ENCODE data around the gene L1TD1. TPM values are rescaled to one million over a fixed set of nuclear protein-coding genes. Genes with fewer than 3 reads are reported as not detected.
A peak's percentile ranks its signal among the peaks of the same experiment; 100 is the strongest.

L1TD1 gene
- total and polyA plus RNA-seq, 2 of the 13 experiments (the other 11 are each of a cell fraction or from before 2014, with no cell fraction given), result not detected

DNA sequence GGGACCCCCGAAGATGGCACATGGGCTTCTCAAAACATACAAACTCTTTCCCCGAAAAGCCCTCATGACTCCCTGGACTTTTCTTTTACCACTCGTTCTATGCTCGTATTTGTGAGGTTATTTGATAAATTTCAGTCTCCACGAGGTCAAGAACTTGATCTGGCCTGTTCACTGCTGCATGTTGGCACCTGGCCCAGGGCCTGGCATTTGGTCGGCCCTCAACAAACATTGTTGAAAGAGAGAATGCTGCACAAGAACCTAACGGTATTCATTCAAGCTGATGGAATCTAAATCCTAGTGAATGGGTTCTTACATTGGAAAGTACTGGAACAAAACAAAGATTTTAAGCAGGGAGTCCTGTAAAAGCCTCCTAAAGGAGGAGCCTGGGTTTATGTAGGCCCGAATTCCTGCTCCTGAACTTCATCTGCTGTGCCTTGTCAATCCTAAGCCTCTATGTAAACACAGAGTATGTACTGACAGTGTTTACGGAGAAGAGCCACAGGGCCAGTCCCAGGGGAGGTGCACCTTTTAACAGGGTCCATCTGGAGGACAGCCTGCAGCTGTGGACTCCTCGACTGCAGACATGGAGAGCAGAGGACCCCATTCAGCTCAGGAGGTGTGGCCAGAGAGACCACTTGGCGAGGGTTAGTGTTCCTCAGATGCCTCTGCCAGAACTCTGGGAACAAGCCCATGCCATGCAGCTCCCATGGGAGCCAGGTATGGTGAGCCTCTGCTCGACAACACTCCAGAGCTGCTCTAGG is 46.9 kb downstream of the L1TD1 start (continued):
- TF ChIP-seq, protein P1, sequence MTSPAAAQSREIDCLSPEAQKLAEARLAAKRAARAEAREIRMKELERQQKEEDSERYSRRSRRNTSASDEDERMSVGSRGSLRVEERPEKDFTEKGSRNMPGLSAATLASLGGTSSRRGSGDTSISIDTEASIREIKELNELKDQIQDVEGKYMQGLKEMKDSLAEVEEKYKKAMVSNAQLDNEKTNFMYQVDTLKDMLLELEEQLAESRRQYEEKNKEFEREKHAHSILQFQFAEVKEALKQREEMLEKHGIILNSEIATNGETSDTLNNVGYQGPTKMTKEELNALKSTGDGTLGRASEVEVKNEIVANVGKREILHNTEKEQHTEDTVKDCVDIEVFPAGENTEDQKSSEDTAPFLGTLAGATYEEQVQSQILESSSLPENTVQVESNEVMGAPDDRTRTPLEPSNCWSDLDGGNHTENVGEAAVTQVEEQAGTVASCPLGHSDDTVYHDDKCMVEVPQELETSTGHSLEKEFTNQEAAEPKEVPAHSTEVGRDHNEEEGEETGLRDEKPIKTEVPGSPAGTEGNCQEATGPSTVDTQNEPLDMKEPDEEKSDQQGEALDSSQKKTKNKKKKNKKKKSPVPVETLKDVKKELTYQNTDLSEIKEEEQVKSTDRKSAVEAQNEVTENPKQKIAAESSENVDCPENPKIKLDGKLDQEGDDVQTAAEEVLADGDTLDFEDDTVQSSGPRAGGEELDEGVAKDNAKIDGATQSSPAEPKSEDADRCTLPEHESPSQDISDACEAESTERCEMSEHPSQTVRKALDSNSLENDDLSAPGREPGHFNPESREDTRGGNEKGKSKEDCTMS (CRISPR knock-in tag; conservative IDR thresholded peaks at IDR 0.05), result no peak
- no peak for TF ChIP-seq ZBTB8A (CRISPR knock-in tag; IDR thresholded peaks at IDR 0.05; ENCODE audit: borderline replicate concordance, low read depth)
- TF ChIP-seq GATAD1 (CRISPR knock-in tag; IDR thresholded peaks at IDR 0.05), result peak; percentile 39; the same call in 1 of the 2 replicates
- no peak for TF ChIP-seq POLR2AphosphoS2 (IDR thresholded peaks at IDR 0.05; ENCODE audit: low read depth, low read length)
- TF ChIP-seq, protein P2, sequence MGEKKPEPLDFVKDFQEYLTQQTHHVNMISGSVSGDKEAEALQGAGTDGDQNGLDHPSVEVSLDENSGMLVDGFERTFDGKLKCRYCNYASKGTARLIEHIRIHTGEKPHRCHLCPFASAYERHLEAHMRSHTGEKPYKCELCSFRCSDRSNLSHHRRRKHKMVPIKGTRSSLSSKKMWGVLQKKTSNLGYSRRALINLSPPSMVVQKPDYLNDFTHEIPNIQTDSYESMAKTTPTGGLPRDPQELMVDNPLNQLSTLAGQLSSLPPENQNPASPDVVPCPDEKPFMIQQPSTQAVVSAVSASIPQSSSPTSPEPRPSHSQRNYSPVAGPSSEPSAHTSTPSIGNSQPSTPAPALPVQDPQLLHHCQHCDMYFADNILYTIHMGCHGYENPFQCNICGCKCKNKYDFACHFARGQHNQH (CRISPR knock-in tag; IDR thresholded peaks at IDR 0.05), result 0 out of 2 replicates have a peak, but pooled peaks have one; percentile 62
- TF ChIP-seq ZNF619 (CRISPR knock-in tag; IDR thresholded peaks at IDR 0.05), result no peak
- TF ChIP-seq ZNF572 (CRISPR knock-in tag; IDR thresholded peaks at IDR 0.05), result 0 out of 2 replicates have a peak, but pooled peaks have one; percentile 49
- TF ChIP-seq ZNF333 (CRISPR knock-in tag; IDR thresholded peaks at IDR 0.05; ENCODE audit: borderline replicate concordance), result no peak; the same call in 1 of the 2 replicates
- TF ChIP-seq, protein P3, sequence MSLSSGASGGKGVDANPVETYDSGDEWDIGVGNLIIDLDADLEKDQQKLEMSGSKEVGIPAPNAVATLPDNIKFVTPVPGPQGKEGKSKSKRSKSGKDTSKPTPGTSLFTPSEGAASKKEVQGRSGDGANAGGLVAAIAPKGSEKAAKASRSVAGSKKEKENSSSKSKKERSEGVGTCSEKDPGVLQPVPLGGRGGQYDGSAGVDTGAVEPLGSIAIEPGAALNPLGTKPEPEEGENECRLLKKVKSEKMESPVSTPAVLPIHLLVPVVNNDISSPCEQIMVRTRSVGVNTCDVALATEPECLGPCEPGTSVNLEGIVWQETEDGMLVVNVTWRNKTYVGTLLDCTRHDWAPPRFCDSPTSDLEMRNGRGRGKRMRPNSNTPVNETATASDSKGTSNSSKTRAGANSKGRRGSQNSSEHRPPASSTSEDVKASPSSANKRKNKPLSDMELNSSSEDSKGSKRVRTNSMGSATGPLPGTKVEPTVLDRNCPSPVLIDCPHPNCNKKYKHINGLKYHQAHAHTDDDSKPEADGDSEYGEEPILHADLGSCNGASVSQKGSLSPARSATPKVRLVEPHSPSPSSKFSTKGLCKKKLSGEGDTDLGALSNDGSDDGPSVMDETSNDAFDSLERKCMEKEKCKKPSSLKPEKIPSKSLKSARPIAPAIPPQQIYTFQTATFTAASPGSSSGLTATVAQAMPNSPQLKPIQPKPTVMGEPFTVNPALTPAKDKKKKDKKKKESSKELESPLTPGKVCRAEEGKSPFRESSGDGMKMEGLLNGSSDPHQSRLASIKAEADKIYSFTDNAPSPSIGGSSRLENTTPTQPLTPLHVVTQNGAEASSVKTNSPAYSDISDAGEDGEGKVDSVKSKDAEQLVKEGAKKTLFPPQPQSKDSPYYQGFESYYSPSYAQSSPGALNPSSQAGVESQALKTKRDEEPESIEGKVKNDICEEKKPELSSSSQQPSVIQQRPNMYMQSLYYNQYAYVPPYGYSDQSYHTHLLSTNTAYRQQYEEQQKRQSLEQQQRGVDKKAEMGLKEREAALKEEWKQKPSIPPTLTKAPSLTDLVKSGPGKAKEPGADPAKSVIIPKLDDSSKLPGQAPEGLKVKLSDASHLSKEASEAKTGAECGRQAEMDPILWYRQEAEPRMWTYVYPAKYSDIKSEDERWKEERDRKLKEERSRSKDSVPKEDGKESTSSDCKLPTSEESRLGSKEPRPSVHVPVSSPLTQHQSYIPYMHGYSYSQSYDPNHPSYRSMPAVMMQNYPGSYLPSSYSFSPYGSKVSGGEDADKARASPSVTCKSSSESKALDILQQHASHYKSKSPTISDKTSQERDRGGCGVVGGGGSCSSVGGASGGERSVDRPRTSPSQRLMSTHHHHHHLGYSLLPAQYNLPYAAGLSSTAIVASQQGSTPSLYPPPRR (CRISPR knock-in tag; IDR thresholded peaks at IDR 0.05; ENCODE audit: borderline replicate concordance), result peak; percentile 85
- TF ChIP-seq, protein P4, sequence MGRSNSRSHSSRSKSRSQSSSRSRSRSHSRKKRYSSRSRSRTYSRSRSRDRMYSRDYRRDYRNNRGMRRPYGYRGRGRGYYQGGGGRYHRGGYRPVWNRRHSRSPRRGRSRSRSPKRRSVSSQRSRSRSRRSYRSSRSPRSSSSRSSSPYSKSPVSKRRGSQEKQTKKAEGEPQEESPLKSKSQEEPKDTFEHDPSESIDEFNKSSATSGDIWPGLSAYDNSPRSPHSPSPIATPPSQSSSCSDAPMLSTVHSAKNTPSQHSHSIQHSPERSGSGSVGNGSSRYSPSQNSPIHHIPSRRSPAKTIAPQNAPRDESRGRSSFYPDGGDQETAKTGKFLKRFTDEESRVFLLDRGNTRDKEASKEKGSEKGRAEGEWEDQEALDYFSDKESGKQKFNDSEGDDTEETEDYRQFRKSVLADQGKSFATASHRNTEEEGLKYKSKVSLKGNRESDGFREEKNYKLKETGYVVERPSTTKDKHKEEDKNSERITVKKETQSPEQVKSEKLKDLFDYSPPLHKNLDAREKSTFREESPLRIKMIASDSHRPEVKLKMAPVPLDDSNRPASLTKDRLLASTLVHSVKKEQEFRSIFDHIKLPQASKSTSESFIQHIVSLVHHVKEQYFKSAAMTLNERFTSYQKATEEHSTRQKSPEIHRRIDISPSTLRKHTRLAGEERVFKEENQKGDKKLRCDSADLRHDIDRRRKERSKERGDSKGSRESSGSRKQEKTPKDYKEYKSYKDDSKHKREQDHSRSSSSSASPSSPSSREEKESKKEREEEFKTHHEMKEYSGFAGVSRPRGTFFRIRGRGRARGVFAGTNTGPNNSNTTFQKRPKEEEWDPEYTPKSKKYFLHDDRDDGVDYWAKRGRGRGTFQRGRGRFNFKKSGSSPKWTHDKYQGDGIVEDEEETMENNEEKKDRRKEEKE (IDR thresholded peaks at IDR 0.05), result no peak
- TF ChIP-seq SAP130 (CRISPR knock-in tag; IDR thresholded peaks at IDR 0.05; ENCODE audit: low read depth), result peak; percentile 86
- TF ChIP-seq ZNF614 (CRISPR knock-in tag; IDR thresholded peaks at IDR 0.05; ENCODE audit: borderline replicate concordance), result peak; percentile 82; the same call in 1 of the 2 replicates
- peak; percentile 64; the same call in 1 of the 2 replicates for TF ChIP-seq ZNF782 (CRISPR knock-in tag; IDR thresholded peaks at IDR 0.05; ENCODE audit: borderline replicate concordance)
- no peak for TF ChIP-seq ZNF879 (CRISPR knock-in tag; IDR thresholded peaks at IDR 0.05)
